Mesothelial cell of epicardium (in vitro differentiated cells): Measurements from ENCODE around the gene TLE4. TPM values are rescaled to one million over a fixed set of nuclear protein-coding genes. Genes with fewer than 3 reads are reported as not detected.
"Not testable (repeated sequence)": the region's sequence is repeated elsewhere in the genome, so short reads cannot be mapped to it uniquely, and the experiment has no call there.

ENCODE experiments used
- DNase-seq, 2 experiments: peaks; one replicate each; pipeline ENCODE4 v3.0.0; 2021; ENCODE audit warnings: low spot score in 2 of 2; ENCODE audit not compliant: unreplicated experiment in 2 of 2
- H3K27ac Mint-ChIP-seq: 2 replicates; pipeline ENCODE4 v1.8.0; 2021; ENCODE audit warnings: mixed read lengths
- H3K27me3 Mint-ChIP-seq: 2 replicates; pipeline ENCODE4 v1.8.0; 2021; ENCODE audit warnings: low read depth, mixed read lengths
- H3K36me3 Mint-ChIP-seq: 2 replicates; pipeline ENCODE4 v1.8.0; 2021; ENCODE audit warnings: mixed read lengths
- H3K4me1 Mint-ChIP-seq: 2 replicates; pipeline ENCODE4 v1.8.0; 2021; ENCODE audit warnings: mixed read lengths
- H3K4me3 Mint-ChIP-seq: 2 replicates; pipeline ENCODE4 v1.8.0; 2021; ENCODE audit warnings: mild to moderate bottlenecking, moderate library complexity, mixed read lengths
- H3K9me3 Mint-ChIP-seq: 2 replicates; pipeline ENCODE4 v1.8.0; 2021; ENCODE audit warnings: mixed read lengths
- total RNA-seq: library from RNA; stranded (reverse); gene quantifications from 3 replicates; pipeline ENCODE4 v1.2.1, GENCODE V29; 2021
- TF ChIP-seq, protein P1 (sequence below): fragments of 200-600 bp; sonication (generic); IDR thresholded peaks from one replicate; pipeline ENCODE4 v1.5.0; 2021; ENCODE audit warnings: antibody characterized with exemption; ENCODE audit not compliant: unreplicated experiment

Gene TLE4
- total RNA-seq, 1 donor from 2014 or later, result 63.6 TPM

DNA sequence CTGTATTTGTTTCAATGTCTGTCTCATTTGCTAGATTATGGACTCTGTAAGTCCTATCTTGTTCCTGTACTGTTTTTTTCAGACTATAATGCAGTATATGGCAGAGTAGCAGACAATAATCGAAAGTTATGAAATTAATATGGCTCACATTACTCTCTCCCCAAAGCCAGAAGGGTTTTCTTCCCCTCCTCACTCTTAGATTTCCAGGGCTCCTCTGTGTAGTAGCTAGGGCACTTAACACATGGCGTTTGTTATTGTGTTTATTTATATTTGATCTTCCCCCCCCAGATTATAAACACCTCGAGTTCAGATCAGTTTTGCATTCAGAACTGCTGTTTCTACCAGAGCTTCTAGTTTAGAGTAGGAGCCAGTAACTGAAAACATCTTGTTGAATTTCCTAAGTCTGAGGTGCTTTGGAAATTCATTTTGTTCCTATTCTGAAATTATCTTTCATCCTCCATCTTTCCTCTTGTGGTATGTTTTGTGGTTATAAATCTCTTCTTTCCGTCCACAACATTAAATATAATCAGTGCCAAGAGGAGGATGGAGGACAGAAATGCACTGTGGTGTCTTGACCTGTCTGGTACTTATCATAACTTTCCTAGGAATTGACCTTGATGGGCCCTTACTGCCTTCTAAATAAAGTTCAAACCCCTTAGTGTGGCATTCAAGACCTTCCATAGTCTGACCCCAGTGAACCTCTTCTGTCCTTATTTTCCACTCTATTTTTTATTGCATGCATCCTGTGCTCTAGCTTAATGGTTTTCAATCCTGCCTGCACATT lies 27.0 kb downstream of the TLE4 start:
- Mint-ChIP-seq H3K4me3 (no peak overlapping the region), H3K4me1 (peaks cover 3% of the 10 kb centered on the region), H3K27me3 (no peaks in the 10 kb centered on the region), H3K9me3 (peaks cover 19% of the 10 kb centered on the region), H3K36me3 (peaks cover 39% of the 10 kb centered on the region), H3K27ac (peak overlapping the region; percentile 27)
- TF ChIP-seq, protein P1, sequence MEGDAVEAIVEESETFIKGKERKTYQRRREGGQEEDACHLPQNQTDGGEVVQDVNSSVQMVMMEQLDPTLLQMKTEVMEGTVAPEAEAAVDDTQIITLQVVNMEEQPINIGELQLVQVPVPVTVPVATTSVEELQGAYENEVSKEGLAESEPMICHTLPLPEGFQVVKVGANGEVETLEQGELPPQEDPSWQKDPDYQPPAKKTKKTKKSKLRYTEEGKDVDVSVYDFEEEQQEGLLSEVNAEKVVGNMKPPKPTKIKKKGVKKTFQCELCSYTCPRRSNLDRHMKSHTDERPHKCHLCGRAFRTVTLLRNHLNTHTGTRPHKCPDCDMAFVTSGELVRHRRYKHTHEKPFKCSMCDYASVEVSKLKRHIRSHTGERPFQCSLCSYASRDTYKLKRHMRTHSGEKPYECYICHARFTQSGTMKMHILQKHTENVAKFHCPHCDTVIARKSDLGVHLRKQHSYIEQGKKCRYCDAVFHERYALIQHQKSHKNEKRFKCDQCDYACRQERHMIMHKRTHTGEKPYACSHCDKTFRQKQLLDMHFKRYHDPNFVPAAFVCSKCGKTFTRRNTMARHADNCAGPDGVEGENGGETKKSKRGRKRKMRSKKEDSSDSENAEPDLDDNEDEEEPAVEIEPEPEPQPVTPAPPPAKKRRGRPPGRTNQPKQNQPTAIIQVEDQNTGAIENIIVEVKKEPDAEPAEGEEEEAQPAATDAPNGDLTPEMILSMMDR, result no peak
- DNase-seq, result no peak

DNA sequence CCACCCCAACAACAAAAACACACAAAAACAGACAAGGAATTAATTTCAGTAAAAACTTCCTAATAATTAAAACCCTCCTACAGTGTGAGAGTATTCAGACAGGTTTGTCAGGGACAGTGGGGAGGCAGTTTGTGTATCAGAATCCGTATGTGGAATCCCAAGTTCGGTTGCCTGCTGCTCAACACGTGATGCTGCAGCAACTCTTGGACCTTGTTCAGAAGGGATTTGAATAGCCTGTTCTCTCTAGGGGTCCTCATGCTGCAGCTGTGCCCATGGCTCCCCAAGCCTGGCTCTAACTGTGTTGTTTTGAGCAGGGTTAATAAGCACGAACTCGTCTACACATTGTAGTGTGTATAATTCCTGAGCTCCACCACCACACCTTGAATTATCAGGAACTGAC lies 28.7 kb downstream of the TLE4 start:
- H3K4me1 Mint-ChIP-seq, result peaks cover 3% of the 10 kb centered on the region
- no peak for DNase-seq
- H3K27me3 Mint-ChIP-seq, result no peaks in the 10 kb centered on the region
- TF ChIP-seq, protein P1, result no peak
- H3K4me3 Mint-ChIP-seq, result no peak overlapping the region
- peaks cover 19% of the 10 kb centered on the region for H3K9me3 Mint-ChIP-seq
- H3K36me3 Mint-ChIP-seq, result peaks cover 36% of the 10 kb centered on the region
- H3K27ac Mint-ChIP-seq, result no peak overlapping the region

- no peaks in the 10 kb centered on the region for H3K27me3 Mint-ChIP-seq
- peaks cover 27% of the 10 kb centered on the region for H3K9me3 Mint-ChIP-seq
- H3K36me3 Mint-ChIP-seq, result peaks cover 36% of the 10 kb centered on the region
- no peak overlapping the region for H3K4me3 Mint-ChIP-seq
- no peak overlapping the region for H3K27ac Mint-ChIP-seq
- TF ChIP-seq, protein P1, result no peak
- H3K4me1 Mint-ChIP-seq, result peaks cover 7% of the 10 kb centered on the region
- no peak for DNase-seq
These were observed 31.6 kb downstream of the TLE4 start for GRCh38 chr9:79603222-79603920.

DNA sequence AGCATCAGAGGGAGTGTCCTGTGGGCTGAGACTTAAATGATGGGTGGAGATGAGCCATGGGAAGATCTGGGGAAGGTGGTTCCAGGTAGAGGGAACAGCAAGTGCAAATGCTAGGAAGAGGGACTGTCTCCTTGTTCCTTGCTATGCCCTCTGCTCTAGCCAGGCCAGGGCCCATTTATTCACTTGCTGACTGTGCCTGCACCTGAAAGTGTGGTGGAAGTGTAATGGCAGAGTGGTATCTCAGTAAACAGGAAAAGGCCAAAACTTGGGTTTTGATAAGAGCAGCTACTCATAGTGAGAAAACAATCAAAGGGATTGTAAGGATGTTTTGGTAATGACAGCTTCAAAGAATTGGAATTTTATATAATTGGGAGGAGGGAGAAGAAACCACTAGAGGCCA lies 32.4 kb downstream of the TLE4 start:
- H3K36me3 Mint-ChIP-seq, result peaks cover 36% of the 10 kb centered on the region
- DNase-seq, result no peak
- H3K9me3 Mint-ChIP-seq, result peaks cover 27% of the 10 kb centered on the region
- TF ChIP-seq, protein P1, result no peak
- no peak overlapping the region for H3K27ac Mint-ChIP-seq
- peaks cover 6% of the 10 kb centered on the region for H3K4me1 Mint-ChIP-seq
- no peak overlapping the region for H3K4me3 Mint-ChIP-seq
- H3K27me3 Mint-ChIP-seq, result no peaks in the 10 kb centered on the region

- H3K36me3 Mint-ChIP-seq, result peaks cover 36% of the 10 kb centered on the region
- no peak overlapping the region for H3K27ac Mint-ChIP-seq
- no peaks in the 10 kb centered on the region for H3K27me3 Mint-ChIP-seq
- H3K9me3 Mint-ChIP-seq, result peaks cover 27% of the 10 kb centered on the region
- TF ChIP-seq, protein P1, result no peak
- no peak for DNase-seq
- H3K4me3 Mint-ChIP-seq, result no peak overlapping the region
- H3K4me1 Mint-ChIP-seq, result peaks cover 15% of the 10 kb centered on the region
These were observed 33.3 kb downstream of the TLE4 start for GRCh38 chr9:79604921-79605562.

GRCh38 chr9:79606529-79606928 lies 34.8 kb downstream of the TLE4 start:
- Mint-ChIP-seq H3K36me3 (peaks cover 30% of the 10 kb centered on the region), H3K9me3 (peaks cover 25% of the 10 kb centered on the region), H3K4me1 (peaks cover 27% of the 10 kb centered on the region)
- H3K27ac Mint-ChIP-seq, H3K27me3 Mint-ChIP-seq, DNase-seq, H3K4me3 Mint-ChIP-seq: not testable (repeated sequence)
